A673 (cell line): ENCODE measurements around the gene DNAI7. TPM values are rescaled to one million over a fixed set of nuclear protein-coding genes. Genes with fewer than 3 reads are reported as not detected.

Source experiments
- BruUV-seq: library from RNA; stranded (reverse); fragments of 400-500 nt; replicated peaks from 2 replicates; lab custom pipeline; 2021; lab: Mats Ljungman, UMichigan
- CTCF ChIA-PET: fragments of 300-600 bp; sonication (Branson Sonifier 250); formaldehyde crosslinking; loops from one replicate; lab custom pipeline; 2022; ENCODE audit warnings: antibody characterized with exemption; lab: Charles Lee
- POLR2A ChIA-PET: fragments of 300-600 bp; sonication (Branson Sonifier 250); formaldehyde crosslinking; loops from one replicate; lab custom pipeline; 2022; ENCODE audit warnings: antibody characterized with exemption; ENCODE audit not compliant: low non-redundant PET; lab: Charles Lee
- DNase-seq: peaks from one replicate; pipeline ENCODE4 v3.0.0-alpha.2; 2015; ENCODE audit warnings: low spot score
- H3K27ac ChIP-seq: fragments of 200-600 bp; sonication (generic); 2 replicates; pipeline ENCODE4 v1.5.1; 2016; ENCODE audit warnings: mixed run types, low read depth, mild to moderate bottlenecking, mixed read lengths, antibody characterized with exemption, low read length; ENCODE audit not compliant: poor library complexity, severe bottlenecking
- H3K27me3 ChIP-seq: fragments of 200-600 bp; sonication (generic); replicated peaks from 2 replicates; pipeline ENCODE4 v1.6.1; 2017; ENCODE audit warnings: mixed run types, low read depth, mild to moderate bottlenecking, mixed read lengths, antibody characterized with exemption, low read length; ENCODE audit not compliant: insufficient read depth, poor library complexity
- H3K36me3 ChIP-seq: fragments of 200-600 bp; sonication (generic); 2 replicates; pipeline ENCODE4 v1.6.1; 2016; ENCODE audit warnings: mixed run types, mild to moderate bottlenecking, mixed read lengths, antibody characterized with exemption, low read length; ENCODE audit not compliant: insufficient read depth, poor library complexity, severe bottlenecking
- H3K4me1 ChIP-seq: fragments of 200-600 bp; sonication (generic); 2 replicates; pipeline ENCODE4 v1.6.1; 2017; ENCODE audit warnings: mixed run types, mild to moderate bottlenecking, mixed read lengths, antibody characterized with exemption, low read length; ENCODE audit not compliant: insufficient read depth, poor library complexity, severe bottlenecking
- H3K4me3 ChIP-seq: fragments of 200-600 bp; sonication (generic); 2 replicates; pipeline ENCODE4 v1.5.1; 2016; ENCODE audit warnings: low read depth, mixed run types, mild to moderate bottlenecking, mixed read lengths, low read length; ENCODE audit not compliant: poor library complexity, severe bottlenecking
- H3K9me3 ChIP-seq: fragments of 200-600 bp; sonication (generic); 2 replicates; pipeline ENCODE4 v1.6.1; 2016; ENCODE audit warnings: mixed run types, low read depth, mild to moderate bottlenecking, mixed read lengths, antibody characterized with exemption, low read length; ENCODE audit not compliant: poor library complexity, severe bottlenecking
- CTCF ChIP-seq: fragments of 300-800, 200-600 bp; sonication (generic); conservative IDR thresholded peaks from 2 replicates; pipeline ENCODE4 v1.5.1; 2017; ENCODE audit warnings: low read depth, mild to moderate bottlenecking, antibody characterized with exemption, low read length, moderate library complexity, mixed read lengths
- EZH2 ChIP-seq: fragments of 200-600 bp; sonication (generic); IDR thresholded peaks from 2 replicates; pipeline ENCODE4 v1.6.1; 2017; ENCODE audit warnings: borderline replicate concordance, low read depth, mild to moderate bottlenecking, mixed read lengths, antibody characterized with exemption, low read length; ENCODE audit not compliant: poor library complexity, severe bottlenecking
- intact Hi-C: fragments of 100-400 bp; cut with micrococcal nuclease; formaldehyde crosslinking; loops from one replicate; pipeline ENCODE4 v1.10.0; 2022; ENCODE audit not compliant: unreplicated experiment
- total RNA-seq: library from RNA; stranded (reverse); gene quantifications from 2 replicates; pipeline ENCODE4 v1.2.3, GENCODE V29; 2021

The DNAI7 gene
- total RNA-seq, 1 experiment from 2014 or later = 0.73 TPM

DNA sequence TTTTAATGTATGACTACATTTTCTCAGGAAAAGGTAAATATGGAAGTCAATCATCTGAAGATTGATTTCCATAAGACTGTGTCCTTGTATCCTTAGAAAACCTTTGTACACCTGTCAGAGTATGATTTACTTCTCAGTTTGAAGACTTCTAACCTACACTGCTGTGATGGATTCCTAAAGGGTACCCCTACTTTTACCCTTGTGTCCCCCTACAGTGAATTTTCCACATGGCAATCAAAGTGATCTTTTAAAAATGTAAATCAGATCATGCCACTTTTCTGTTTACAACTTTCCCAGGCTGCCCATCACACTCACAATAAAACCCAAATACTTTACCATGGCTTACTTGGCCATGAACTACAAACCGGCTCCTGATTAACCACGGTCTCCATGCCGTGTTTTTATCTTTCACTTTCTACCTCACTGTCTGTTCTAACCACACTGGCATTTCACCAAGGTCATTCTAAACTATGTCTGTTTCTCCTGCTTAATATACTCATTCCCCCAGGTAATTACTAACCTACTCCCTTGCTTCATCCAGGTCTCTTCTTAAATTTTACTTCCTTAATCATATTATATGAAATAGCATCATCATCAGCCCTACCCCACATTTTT is 8.1 kb downstream of the DNAI7 start:
- intact Hi-C loops = no loop called here
- Histone ChIP-seq H3K27ac (no peak overlapping the region), H3K27me3 (no peaks in the 10 kb centered on the region), H3K4me3 (no peak overlapping the region), H3K9me3 (no peaks in the 10 kb centered on the region), H3K4me1 (no peaks in the 10 kb centered on the region), H3K36me3 (no peaks in the 10 kb centered on the region)
- no TSS peak for BruUV-seq
- POLR2A ChIA-PET = no interaction called here
- no peak for DNase-seq
- CTCF ChIA-PET = no interaction called here
- TF ChIP-seq CTCF = no peak
- TF ChIP-seq EZH2 = no peak

GRCh38 chr12:25186038-25186787 is 8.7 kb downstream of the DNAI7 start:
- ChIA-PET CTCF (no interaction called here), POLR2A (no interaction called here)
- no peak overlapping the region for H3K4me3 ChIP-seq
- intact Hi-C loops = no loop called here
- BruUV-seq = no TSS peak
- no peaks in the 10 kb centered on the region for H3K36me3 ChIP-seq
- no peaks in the 10 kb centered on the region for H3K4me1 ChIP-seq
- TF ChIP-seq EZH2 (no peak), CTCF (no peak)
- DNase-seq = no peak
- H3K27me3 ChIP-seq = no peaks in the 10 kb centered on the region
- no peaks in the 10 kb centered on the region for H3K9me3 ChIP-seq
- no peak overlapping the region for H3K27ac ChIP-seq

GRCh38 chr12:25184132-25184531 is 10.8 kb downstream of the DNAI7 start:
- ChIA-PET CTCF (no interaction called here), POLR2A (no interaction called here)
- Histone ChIP-seq H3K27ac (no peak overlapping the region), H3K36me3 (no peaks in the 10 kb centered on the region), H3K27me3 (no peaks in the 10 kb centered on the region), H3K4me1 (no peaks in the 10 kb centered on the region), H3K4me3 (no peak overlapping the region), H3K9me3 (no peaks in the 10 kb centered on the region)
- no peak for DNase-seq
- intact Hi-C loops = no loop called here
- BruUV-seq = no TSS peak
- TF ChIP-seq EZH2 (no peak), CTCF (no peak)
